ENCODE results near the gene TAS2R43.
"Not testable (repeated sequence)": the region's sequence is repeated elsewhere in the genome, so short reads cannot be mapped to it uniquely, and the experiment has no call there.

Gene TAS2R43, protein sequence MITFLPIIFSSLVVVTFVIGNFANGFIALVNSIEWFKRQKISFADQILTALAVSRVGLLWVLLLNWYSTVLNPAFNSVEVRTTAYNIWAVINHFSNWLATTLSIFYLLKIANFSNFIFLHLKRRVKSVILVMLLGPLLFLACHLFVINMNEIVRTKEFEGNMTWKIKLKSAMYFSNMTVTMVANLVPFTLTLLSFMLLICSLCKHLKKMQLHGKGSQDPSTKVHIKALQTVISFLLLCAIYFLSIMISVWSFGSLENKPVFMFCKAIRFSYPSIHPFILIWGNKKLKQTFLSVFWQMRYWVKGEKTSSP

DNA sequence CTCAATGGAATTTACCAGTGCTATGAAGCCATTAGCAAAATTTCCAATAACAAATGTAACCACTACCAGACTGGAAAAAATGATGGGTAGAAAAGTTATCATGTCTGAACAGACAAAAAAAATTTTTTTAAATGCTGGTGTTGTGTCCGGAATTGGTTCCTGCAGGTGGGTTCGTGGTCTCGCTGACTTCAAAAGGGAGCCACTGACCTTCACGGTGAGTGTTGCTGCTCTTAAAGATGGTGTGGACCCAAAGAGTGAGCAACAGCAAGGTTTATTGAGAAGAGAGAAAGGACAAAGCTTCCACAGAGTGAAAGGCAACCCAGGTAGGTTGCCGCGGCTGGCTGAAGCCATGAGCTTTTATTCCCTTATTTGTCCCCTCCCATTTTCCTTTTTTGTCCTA, at the start of gene TAS2R43:
Gene TAS2R43, minus strand, starts transcription at position 186 of the 400 bp plus-strand sequence. Its CDS starts 84 bp downstream, at position 102.
- TF ChIP-seq, protein P1, sequence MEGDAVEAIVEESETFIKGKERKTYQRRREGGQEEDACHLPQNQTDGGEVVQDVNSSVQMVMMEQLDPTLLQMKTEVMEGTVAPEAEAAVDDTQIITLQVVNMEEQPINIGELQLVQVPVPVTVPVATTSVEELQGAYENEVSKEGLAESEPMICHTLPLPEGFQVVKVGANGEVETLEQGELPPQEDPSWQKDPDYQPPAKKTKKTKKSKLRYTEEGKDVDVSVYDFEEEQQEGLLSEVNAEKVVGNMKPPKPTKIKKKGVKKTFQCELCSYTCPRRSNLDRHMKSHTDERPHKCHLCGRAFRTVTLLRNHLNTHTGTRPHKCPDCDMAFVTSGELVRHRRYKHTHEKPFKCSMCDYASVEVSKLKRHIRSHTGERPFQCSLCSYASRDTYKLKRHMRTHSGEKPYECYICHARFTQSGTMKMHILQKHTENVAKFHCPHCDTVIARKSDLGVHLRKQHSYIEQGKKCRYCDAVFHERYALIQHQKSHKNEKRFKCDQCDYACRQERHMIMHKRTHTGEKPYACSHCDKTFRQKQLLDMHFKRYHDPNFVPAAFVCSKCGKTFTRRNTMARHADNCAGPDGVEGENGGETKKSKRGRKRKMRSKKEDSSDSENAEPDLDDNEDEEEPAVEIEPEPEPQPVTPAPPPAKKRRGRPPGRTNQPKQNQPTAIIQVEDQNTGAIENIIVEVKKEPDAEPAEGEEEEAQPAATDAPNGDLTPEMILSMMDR (IDR thresholded peaks at IDR 0.05; ENCODE audit: low read depth, low read length, missing control alignments): no peak
- DNase-seq (ENCODE audit: low read depth): no peak
- no peak within 1 kb of the TSS for H3K4me3 ChIP-seq (ENCODE audit: low read depth, low read length)

DNA sequence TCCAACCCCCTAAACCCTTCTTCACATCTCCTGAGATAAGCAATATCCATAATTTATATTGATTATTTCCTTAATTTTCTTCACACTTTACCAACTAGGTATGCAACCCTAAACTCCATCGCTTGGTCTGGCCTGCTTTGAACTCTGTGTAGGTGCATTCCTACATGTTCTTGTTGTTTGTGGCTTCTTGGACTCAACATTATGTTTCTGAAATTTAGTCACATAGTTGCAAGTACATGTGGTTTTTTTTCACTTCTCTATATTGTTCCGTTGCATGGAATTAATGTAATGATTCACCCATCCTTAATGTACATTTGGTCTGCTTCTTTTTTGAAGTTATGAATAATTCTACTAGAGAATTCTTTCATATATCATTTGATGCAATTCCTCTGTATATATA, 44.0 kb upstream of the TAS2R43 start:
- H3K4me3 ChIP-seq (ENCODE audit: low read depth, low read length): no peak overlapping the region
- DNase-seq (ENCODE audit: low read depth): no peak
- TF ChIP-seq, protein P1 (IDR thresholded peaks at IDR 0.05; ENCODE audit: low read depth, low read length, missing control alignments): no peak

DNA sequence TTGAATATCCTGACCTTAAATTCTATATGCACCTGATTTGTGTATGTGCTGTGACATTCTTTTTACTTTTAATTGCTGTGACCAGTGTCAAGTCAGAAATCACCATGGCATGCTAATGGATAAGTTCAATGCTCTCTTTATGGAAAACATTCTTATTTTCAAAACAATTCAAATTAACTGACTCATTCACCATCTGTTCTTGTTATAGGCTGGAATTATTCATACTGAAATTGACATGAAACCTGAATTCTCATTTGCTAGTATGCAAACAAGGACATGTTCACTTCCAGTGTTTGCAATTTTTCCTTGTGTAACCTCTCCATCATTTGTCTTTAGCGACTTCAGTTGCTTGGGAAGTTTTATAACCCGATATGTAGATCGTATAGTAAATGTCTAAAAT, 42.2 kb upstream of the TAS2R43 start, which contains the start of gene TAS2R30:
Gene TAS2R30, minus strand, starts transcription at position 340 of the 400 bp plus-strand sequence. CDS start 400 bp downstream, outside the sequence.
- TF ChIP-seq, protein P1 (IDR thresholded peaks at IDR 0.05; ENCODE audit: low read depth, low read length, missing control alignments): no peak
- no peak within 1 kb of the TSS for H3K4me3 ChIP-seq (ENCODE audit: low read depth, low read length)
- DNase-seq (ENCODE audit: low read depth): no peak

DNA sequence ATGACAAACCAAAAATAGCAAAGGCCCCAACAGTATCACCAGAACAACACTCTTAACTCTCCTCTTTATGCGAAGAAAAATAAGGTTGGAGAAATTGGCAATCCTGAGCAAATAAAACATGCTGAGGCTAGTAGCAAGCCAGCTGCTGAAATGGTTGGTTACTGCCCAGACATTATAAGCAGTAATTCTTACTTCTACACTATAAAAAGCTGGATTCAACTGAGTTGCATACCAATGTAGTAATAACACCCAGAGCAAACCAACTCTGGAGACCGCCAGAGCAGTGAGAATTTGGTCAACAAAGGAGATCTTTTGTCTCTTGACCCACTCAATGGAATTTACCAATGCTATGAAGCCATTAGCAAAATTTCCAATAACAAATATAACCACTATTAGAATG, 41.7 kb upstream of the TAS2R43 start:
- no peak overlapping the region for H3K4me3 ChIP-seq (ENCODE audit: low read depth, low read length)
- no peak for DNase-seq (ENCODE audit: low read depth)
- TF ChIP-seq, protein P1 (IDR thresholded peaks at IDR 0.05; ENCODE audit: low read depth, low read length, missing control alignments): no peak

DNA sequence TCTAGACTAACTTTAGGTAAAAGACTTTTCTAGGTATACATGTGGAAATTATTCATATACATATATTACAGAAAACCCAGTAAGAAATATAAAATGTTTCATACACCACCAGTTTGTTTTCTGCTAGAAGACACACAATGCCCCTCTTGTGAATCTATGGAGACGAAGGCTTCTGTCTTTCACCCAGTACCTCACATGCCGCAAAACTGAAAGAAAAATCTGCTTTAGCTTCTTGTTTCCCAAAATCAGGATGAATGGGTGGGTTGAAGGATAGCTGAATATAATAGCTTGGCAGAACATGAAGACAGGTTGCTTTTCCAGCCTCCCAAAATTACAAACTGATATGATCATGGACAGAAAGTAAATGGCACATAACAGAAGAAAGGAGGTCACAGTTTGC, 41.0 kb upstream of the TAS2R43 start:
- TF ChIP-seq, protein P1 (IDR thresholded peaks at IDR 0.05; ENCODE audit: low read depth, low read length, missing control alignments): no peak
- DNase-seq (ENCODE audit: low read depth): no peak
- no peak overlapping the region for H3K4me3 ChIP-seq (ENCODE audit: low read depth, low read length)

DNA sequence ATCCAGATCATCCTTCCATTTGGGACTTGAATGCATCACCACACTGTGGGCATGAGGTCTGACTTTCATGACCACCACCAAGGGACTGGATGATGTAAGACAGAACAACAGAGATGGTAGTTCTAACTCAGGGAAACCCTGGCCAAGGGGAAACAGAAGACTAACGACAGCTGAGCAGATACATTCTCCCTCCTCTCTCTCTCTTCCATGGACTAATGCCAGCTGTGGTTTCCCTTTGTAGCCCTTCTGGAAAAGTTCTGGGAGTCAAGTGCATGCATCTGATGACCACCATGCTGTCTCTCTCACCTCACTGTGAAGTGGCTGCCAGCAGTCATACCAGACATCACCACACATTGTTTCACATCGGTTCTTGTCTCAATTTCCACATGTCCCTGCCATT, 38.9 kb upstream of the TAS2R43 start:
- no peak overlapping the region for H3K4me3 ChIP-seq (ENCODE audit: low read depth, low read length)
- TF ChIP-seq, protein P1 (IDR thresholded peaks at IDR 0.05; ENCODE audit: low read depth, low read length, missing control alignments): no peak
- no peak for DNase-seq (ENCODE audit: low read depth)

DNA sequence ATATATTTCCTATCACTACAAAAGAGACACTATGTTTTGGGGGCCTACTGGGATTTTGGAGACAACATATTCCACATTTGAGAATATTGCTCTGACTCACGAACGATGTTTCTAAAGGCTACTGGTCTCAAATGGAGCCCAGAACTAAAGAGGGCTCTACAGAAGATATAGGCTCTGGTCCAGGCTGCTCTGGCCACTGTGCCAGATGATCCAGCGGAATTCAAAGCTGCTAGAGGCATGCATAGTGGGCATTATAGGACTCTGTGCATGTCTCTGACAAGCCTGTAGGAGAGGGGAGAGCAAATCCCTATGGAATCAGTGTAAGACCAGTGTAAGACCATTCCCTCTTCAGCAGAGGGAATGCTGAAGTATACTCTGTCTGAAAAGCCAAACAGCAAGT, 38.3 kb upstream of the TAS2R43 start:
- no peak for DNase-seq (ENCODE audit: low read depth)

DNA sequence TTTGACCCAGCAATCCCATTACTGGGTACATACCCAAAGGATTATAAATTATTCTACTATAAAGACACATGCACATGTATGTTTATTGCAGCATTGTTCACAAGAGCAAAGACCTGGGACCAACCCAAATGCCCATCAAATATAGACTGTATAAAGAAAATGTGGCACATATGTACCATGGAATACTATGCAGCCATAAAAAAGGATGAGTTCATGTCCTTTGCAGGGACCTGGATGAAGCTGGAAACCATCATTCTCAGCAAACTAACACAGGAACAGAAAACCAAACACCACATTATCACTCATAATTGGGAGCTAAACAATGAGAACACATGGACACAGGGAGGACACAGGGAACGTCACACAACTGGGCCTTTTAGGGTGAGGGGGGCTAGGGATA, 22.0 kb upstream of the TAS2R43 start:
- not testable (repeated sequence) for DNase-seq (ENCODE audit: low read depth); H3K4me3 ChIP-seq (ENCODE audit: low read depth, low read length)

More for the DNA sequence above, 38.3 kb upstream of the TAS2R43 start:
- no peak overlapping the region for H3K4me3 ChIP-seq (ENCODE audit: low read depth, low read length)
- TF ChIP-seq, protein P1 (IDR thresholded peaks at IDR 0.05; ENCODE audit: low read depth, low read length, missing control alignments): no peak

DNA sequence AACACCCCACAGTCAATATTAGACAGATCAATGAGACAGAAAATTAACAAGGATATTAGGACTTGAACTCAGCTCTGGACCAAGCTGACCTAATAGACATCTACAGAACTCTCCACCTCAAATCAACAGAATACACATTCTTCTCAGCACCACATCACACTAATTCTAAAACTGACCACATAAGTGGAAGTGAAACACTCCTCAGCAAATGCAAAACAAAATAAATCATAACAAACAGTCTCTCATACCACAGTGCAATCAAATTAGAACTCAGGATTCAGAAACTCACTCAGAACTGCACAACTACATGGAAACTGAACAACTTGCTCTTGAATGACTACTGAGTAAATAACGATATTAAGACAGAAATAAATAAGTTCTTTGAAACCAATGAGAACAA, 19.1 kb upstream of the TAS2R43 start:
- not testable (repeated sequence) for H3K4me3 ChIP-seq (ENCODE audit: low read depth, low read length)
- peak; percentile 19 for DNase-seq (ENCODE audit: low read depth)
